ENCODE measurements around the gene EIF4A2.
A peak's percentile ranks its signal among the peaks of the same experiment; 100 is the strongest.

Gene EIF4A2

GRCh38 chr3:186825294-186825821 lies 42.0 kb downstream of the EIF4A2 start:
- H2BK120ac ChIP-seq (ENCODE audit: low read depth, low read length) = no peak overlapping the region
- peak overlapping the region; percentile 40 for H3K9ac ChIP-seq (ENCODE audit: low read length)
- H3K18ac ChIP-seq (ENCODE audit: low read length) = no peak overlapping the region
- H2BK5ac ChIP-seq (ENCODE audit: low read length) = no peak overlapping the region
- no peak overlapping the region for H3K4ac ChIP-seq (ENCODE audit: low read depth, low read length)
- H4K5ac ChIP-seq (ENCODE audit: low read length) = no peak overlapping the region
- H3K79me2 ChIP-seq (ENCODE audit: control insufficient read depth, insufficient read depth, low read length) = no peaks in the 10 kb centered on the region
- peak; percentile 84 for DNase-seq
- H3K23ac ChIP-seq (ENCODE audit: low read length) = no peak overlapping the region
- no CpG with 5 or more reads among the region's 23 CpGs for WGBS (ENCODE audit: extremely low coverage, insufficient coverage, low lambda C conversion rate)
- no peak overlapping the region for H2BK15ac ChIP-seq (replicated peaks; ENCODE audit: low read depth)
- no peaks in the 10 kb centered on the region for H3K27me3 ChIP-seq (ENCODE audit: insufficient read depth, low read length, poor library complexity)
- H4K8ac ChIP-seq (ENCODE audit: low read depth, low read length) = no peak overlapping the region
- peak overlapping the region; percentile 67 for H3K56ac ChIP-seq (ENCODE audit: low read length)
- no peak overlapping the region for H3K4me3 ChIP-seq (ENCODE audit: low read length)
- no peak overlapping the region for H2AK5ac ChIP-seq (ENCODE audit: low read length)
- H3K4me1 ChIP-seq (ENCODE audit: control insufficient read depth, low read depth, low read length) = peaks cover 4% of the 10 kb centered on the region
- no peaks in the 10 kb centered on the region for H3K36me3 ChIP-seq (ENCODE audit: control insufficient read depth, insufficient read depth, low read length)
- H3K4me2 ChIP-seq (ENCODE audit: low read length) = peak overlapping the region; percentile 64
- H3K79me1 ChIP-seq (ENCODE audit: low read length) = no peaks in the 10 kb centered on the region
- no peak overlapping the region for H3K27ac ChIP-seq (ENCODE audit: low read depth, low read length)

GRCh38 chr3:186825872-186826409 lies 42.6 kb downstream of the EIF4A2 start:
- Histone ChIP-seq H3K4ac (ENCODE audit: low read depth, low read length) (no peak overlapping the region), H3K79me1 (ENCODE audit: low read length) (no peaks in the 10 kb centered on the region), H3K4me2 (ENCODE audit: low read length) (no peak overlapping the region), H2BK5ac (ENCODE audit: low read length) (no peak overlapping the region), H3K79me2 (ENCODE audit: control insufficient read depth, insufficient read depth, low read length) (no peaks in the 10 kb centered on the region), H3K23ac (ENCODE audit: low read length) (no peak overlapping the region), H2AK5ac (ENCODE audit: low read length) (no peak overlapping the region), H3K56ac (ENCODE audit: low read length) (peak overlapping the region; percentile 17), H3K36me3 (ENCODE audit: control insufficient read depth, insufficient read depth, low read length) (no peaks in the 10 kb centered on the region), H3K4me1 (ENCODE audit: control insufficient read depth, low read depth, low read length) (peaks cover 4% of the 10 kb centered on the region), H4K5ac (ENCODE audit: low read length) (no peak overlapping the region), H3K27ac (ENCODE audit: low read depth, low read length) (no peak overlapping the region), H3K27me3 (ENCODE audit: insufficient read depth, low read length, poor library complexity) (no peaks in the 10 kb centered on the region), H3K18ac (ENCODE audit: low read length) (no peak overlapping the region), H3K9ac (ENCODE audit: low read length) (no peak overlapping the region), H2BK120ac (ENCODE audit: low read depth, low read length) (no peak overlapping the region), H3K4me3 (ENCODE audit: low read length) (no peak overlapping the region), H2BK15ac (replicated peaks; ENCODE audit: low read depth) (no peak overlapping the region), H4K8ac (ENCODE audit: low read depth, low read length) (no peak overlapping the region)
- no CpG with 5 or more reads among the region's 11 CpGs for WGBS (ENCODE audit: extremely low coverage, insufficient coverage, low lambda C conversion rate)
- no peak for DNase-seq

- Histone ChIP-seq H3K27ac (ENCODE audit: low read depth, low read length) (no peak overlapping the region), H2BK120ac (ENCODE audit: low read depth, low read length) (no peak overlapping the region), H2BK15ac (replicated peaks; ENCODE audit: low read depth) (no peak overlapping the region), H3K79me2 (ENCODE audit: control insufficient read depth, insufficient read depth, low read length) (no peaks in the 10 kb centered on the region), H3K18ac (ENCODE audit: low read length) (no peak overlapping the region), H3K79me1 (ENCODE audit: low read length) (no peaks in the 10 kb centered on the region), H3K4me3 (ENCODE audit: low read length) (no peak overlapping the region), H2AK5ac (ENCODE audit: low read length) (no peak overlapping the region), H2BK5ac (ENCODE audit: low read length) (no peak overlapping the region), H3K4me2 (ENCODE audit: low read length) (peak overlapping the region; percentile 21), H3K36me3 (ENCODE audit: control insufficient read depth, insufficient read depth, low read length) (no peaks in the 10 kb centered on the region), H3K4ac (ENCODE audit: low read depth, low read length) (peak overlapping the region; percentile 75), H3K9ac (ENCODE audit: low read length) (peak overlapping the region; percentile 39), H3K56ac (ENCODE audit: low read length) (peak overlapping the region; percentile 76), H3K4me1 (ENCODE audit: control insufficient read depth, low read depth, low read length) (peaks cover 4% of the 10 kb centered on the region), H4K5ac (ENCODE audit: low read length) (no peak overlapping the region), H3K23ac (ENCODE audit: low read length) (no peak overlapping the region), H4K8ac (ENCODE audit: low read depth, low read length) (no peak overlapping the region), H3K27me3 (ENCODE audit: insufficient read depth, low read length, poor library complexity) (no peaks in the 10 kb centered on the region)
- DNase-seq = peak; percentile 37
- WGBS (ENCODE audit: extremely low coverage, insufficient coverage, low lambda C conversion rate) = no CpG with 5 or more reads among the region's 14 CpGs
These were observed 43.1 kb downstream of the EIF4A2 start for GRCh38 chr3:186826410-186826975.

GRCh38 chr3:186826976-186827857 lies 43.8 kb downstream of the EIF4A2 start:
- DNase-seq = peak; percentile 87
- no peaks in the 10 kb centered on the region for H3K79me2 ChIP-seq (ENCODE audit: control insufficient read depth, insufficient read depth, low read length)
- no peaks in the 10 kb centered on the region for H3K36me3 ChIP-seq (ENCODE audit: control insufficient read depth, insufficient read depth, low read length)
- H3K79me1 ChIP-seq (ENCODE audit: low read length) = no peaks in the 10 kb centered on the region
- peak overlapping the region; percentile 48 for H3K4me2 ChIP-seq (ENCODE audit: low read length)
- no peak overlapping the region for H3K23ac ChIP-seq (ENCODE audit: low read length)
- H2BK5ac ChIP-seq (ENCODE audit: low read length) = no peak overlapping the region
- no peak overlapping the region for H2BK120ac ChIP-seq (ENCODE audit: low read depth, low read length)
- H3K4ac ChIP-seq (ENCODE audit: low read depth, low read length) = peak overlapping the region; percentile 87
- H3K18ac ChIP-seq (ENCODE audit: low read length) = peak overlapping the region; percentile 94
- no CpG with 5 or more reads among the region's 80 CpGs for WGBS (ENCODE audit: extremely low coverage, insufficient coverage, low lambda C conversion rate)
- no peak overlapping the region for H4K8ac ChIP-seq (ENCODE audit: low read depth, low read length)
- H3K27me3 ChIP-seq (ENCODE audit: insufficient read depth, low read length, poor library complexity) = no peaks in the 10 kb centered on the region
- no peak overlapping the region for H4K5ac ChIP-seq (ENCODE audit: low read length)
- H2AK5ac ChIP-seq (ENCODE audit: low read length) = no peak overlapping the region
- peaks cover 4% of the 10 kb centered on the region for H3K4me1 ChIP-seq (ENCODE audit: control insufficient read depth, low read depth, low read length)
- no peak overlapping the region for H3K27ac ChIP-seq (ENCODE audit: low read depth, low read length)
- H2BK15ac ChIP-seq (replicated peaks; ENCODE audit: low read depth) = no peak overlapping the region
- peak overlapping the region; percentile 72 for H3K9ac ChIP-seq (ENCODE audit: low read length)
- H3K56ac ChIP-seq (ENCODE audit: low read length) = peak overlapping the region; percentile 76
- H3K4me3 ChIP-seq (ENCODE audit: low read length) = peak overlapping the region; percentile 13

- Histone ChIP-seq H3K9ac (ENCODE audit: low read length) (no peak overlapping the region), H3K79me1 (ENCODE audit: low read length) (no peaks in the 10 kb centered on the region), H4K5ac (ENCODE audit: low read length) (no peak overlapping the region), H3K4me1 (ENCODE audit: control insufficient read depth, low read depth, low read length) (peaks cover 4% of the 10 kb centered on the region), H4K8ac (ENCODE audit: low read depth, low read length) (no peak overlapping the region), H3K36me3 (ENCODE audit: control insufficient read depth, insufficient read depth, low read length) (no peaks in the 10 kb centered on the region), H3K79me2 (ENCODE audit: control insufficient read depth, insufficient read depth, low read length) (no peaks in the 10 kb centered on the region), H2BK5ac (ENCODE audit: low read length) (no peak overlapping the region), H3K23ac (ENCODE audit: low read length) (no peak overlapping the region), H2AK5ac (ENCODE audit: low read length) (no peak overlapping the region), H2BK120ac (ENCODE audit: low read depth, low read length) (no peak overlapping the region), H3K4me2 (ENCODE audit: low read length) (no peak overlapping the region), H2BK15ac (replicated peaks; ENCODE audit: low read depth) (no peak overlapping the region), H3K4ac (ENCODE audit: low read depth, low read length) (no peak overlapping the region), H3K27ac (ENCODE audit: low read depth, low read length) (no peak overlapping the region), H3K4me3 (ENCODE audit: low read length) (no peak overlapping the region), H3K27me3 (ENCODE audit: insufficient read depth, low read length, poor library complexity) (no peaks in the 10 kb centered on the region), H3K56ac (ENCODE audit: low read length) (no peak overlapping the region), H3K18ac (ENCODE audit: low read length) (no peak overlapping the region)
- WGBS (ENCODE audit: extremely low coverage, insufficient coverage, low lambda C conversion rate) = no CpG with 5 or more reads among the region's 5 CpGs
- no peak for DNase-seq
These were observed 45.0 kb downstream of the EIF4A2 start for GRCh38 chr3:186828340-186828739.

All from mesendoderm (in vitro differentiated cells).